Cardiac septum (tissue), 1 donor: ENCODE data around the gene RNF41. TPM values are rescaled to one million over a fixed set of nuclear protein-coding genes. Genes with fewer than 3 reads are reported as not detected.
"Not testable (repeated sequence)": the region's sequence is repeated elsewhere in the genome, so short reads cannot be mapped to it uniquely, and the experiment has no call there.

Source experiments
- DNase-seq: peaks from one replicate; pipeline ENCODE4 v3.0.0-alpha.2; 2020; ENCODE audit warnings: low spot score
- intact Hi-C: fragments of 100-400 bp; cut with DNase I; formaldehyde crosslinking; loops from one replicate; pipeline ENCODE4 v1.14.0; 2022
- long read RNA-seq: library from polyadenylated mRNA; unstranded; transcript quantifications from one replicate; pipeline ENCODE4 v2.0.0, GENCODE V29; 2021
- total RNA-seq: library from RNA; stranded (reverse); fragmentation: NEBNext Ultra II Directional; extraction: Animal tissue kit (Norgen Biotek cat#: 25700); gene quantifications from one replicate; pipeline ENCODE4 v1.2.1, GENCODE V29; 2021
- donor health status: DM: no; HTN: no; CAD: no.

The RNF41 gene
- 40.7 TPM for total RNA-seq
- long read RNA-seq, full-length matches to known transcripts, result 39 of 53 reads
- long read RNA-seq, partial matches to known transcripts, result 2 of 53 reads
- long read RNA-seq, other reads (novel, unspliced or antisense), result 12 of 53 reads

DNA sequence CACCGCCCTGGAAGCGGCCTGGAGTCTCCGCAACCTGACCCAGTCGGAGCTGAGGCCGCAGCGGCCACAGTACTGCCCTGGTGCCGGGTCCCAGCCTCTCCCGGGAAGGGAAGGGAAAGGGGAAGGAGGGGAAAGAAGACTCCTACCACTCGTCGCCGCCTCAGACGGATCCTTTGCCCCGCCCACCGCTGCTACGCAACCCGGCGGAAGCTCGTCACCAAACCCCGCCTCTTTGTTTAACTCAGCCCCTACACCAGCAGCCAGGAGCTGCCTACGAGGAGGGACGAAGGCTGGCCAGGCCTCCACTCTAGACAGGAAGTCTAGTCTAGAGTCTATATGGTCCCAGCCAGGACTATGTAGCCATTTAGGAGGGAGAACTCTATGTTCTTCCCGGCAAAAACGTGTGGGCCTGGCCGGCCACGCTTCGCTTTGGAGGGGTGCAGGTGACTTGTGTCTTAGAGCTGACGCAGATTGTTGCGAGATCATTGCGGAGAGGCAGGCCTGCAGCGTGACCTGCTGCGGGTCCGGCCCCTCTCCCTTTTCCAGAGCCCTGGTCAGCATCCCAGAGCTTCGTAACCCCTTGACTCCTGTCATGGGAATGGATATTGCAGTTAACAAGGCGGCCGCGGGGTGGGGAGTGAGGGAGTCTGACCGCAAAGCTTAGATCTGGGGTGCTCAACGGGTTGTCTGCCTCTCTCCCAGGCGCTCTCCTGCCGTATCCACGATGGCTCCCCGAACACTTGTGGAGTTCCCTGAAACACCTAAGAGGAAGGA, at the start of gene RNF41:
Gene RNF41 (minus strand): TSS at position 166 of the 774 bp plus-strand sequence. CDS start 7,875 bp downstream, outside the sequence.
- intact Hi-C loops, result loop anchor here (2.0 to 5.0 kb wide), 2 partner anchors 35 to 45 kb away; partner anchors contain the start of genes ANKRD52 and COQ10A

DNA sequence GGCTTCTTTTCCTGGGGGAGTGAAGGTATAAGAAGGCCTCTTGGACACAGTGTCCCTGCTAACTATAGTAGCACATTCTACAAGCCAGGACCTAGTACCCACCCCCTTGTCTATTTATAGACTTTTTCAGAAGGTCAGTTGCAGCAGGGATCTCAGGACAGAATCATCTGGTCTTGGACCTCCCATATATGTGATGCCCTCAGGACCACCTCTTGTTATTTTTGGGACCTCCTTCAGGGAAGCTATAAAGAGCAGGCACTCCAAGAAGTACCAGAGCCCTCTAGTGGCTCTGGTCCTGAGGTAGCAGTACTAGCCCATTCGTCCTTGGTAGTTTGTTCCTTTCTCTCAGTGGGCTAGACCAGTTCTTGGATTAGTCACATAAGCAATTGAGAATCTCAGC, 49.3 kb upstream of the RNF41 start:
- intact Hi-C loops, result no loop called here
- DNase-seq, result no peak

More for the DNA sequence above, at the start of gene RNF41:
- DNase-seq, result peak; percentile 99

DNA sequence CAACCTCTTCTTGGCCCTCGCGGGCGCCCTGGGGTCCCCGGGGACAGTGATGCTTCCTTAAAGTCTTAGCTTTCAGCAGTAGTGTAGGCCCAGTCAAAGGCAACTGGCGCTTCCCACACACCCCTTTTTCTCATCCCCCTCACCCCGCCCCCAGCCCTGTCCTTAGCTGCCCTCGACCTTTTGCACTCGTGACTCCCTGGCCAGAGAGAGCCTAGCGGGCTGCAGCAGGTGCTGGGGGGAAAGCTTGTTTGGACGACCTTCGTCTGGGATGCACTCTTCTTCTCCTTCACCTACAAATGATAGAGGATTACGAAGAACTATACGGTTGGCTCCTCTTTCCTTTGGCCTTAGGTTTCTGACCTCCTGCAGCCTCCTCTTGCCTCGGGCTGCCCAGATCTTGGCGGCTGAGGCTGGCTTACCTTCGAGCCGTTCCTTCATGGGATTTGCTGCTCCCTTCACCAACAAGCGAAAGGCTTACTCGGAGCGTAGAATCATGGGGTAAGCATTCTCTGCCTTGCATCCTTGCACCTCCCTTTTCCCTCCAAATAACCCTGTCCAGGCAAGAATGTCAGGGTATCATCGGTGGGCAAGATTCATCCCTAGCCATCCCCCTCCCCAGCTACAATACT, 45.8 kb upstream of the RNF41 start:
- DNase-seq, result peak; percentile 80
- intact Hi-C loops, result loop anchor here (2.0 kb wide), 2 partner anchors 33 to 45 kb away; partner anchors contain the start of gene CS

GRCh38 chr12:56266693-56267442, 45.1 kb upstream of the RNF41 start, which contains the start of gene COQ10A:
TSS of gene COQ10A (plus strand) at chr12:56266942. CDS start at chr12:56267119, 177 bp downstream.
- DNase-seq, result peak; percentile 95
- intact Hi-C loops, result loop anchor here (2.0 kb wide), 2 partner anchors 34 to 44 kb away; partner anchors contain the start of gene CS

DNA sequence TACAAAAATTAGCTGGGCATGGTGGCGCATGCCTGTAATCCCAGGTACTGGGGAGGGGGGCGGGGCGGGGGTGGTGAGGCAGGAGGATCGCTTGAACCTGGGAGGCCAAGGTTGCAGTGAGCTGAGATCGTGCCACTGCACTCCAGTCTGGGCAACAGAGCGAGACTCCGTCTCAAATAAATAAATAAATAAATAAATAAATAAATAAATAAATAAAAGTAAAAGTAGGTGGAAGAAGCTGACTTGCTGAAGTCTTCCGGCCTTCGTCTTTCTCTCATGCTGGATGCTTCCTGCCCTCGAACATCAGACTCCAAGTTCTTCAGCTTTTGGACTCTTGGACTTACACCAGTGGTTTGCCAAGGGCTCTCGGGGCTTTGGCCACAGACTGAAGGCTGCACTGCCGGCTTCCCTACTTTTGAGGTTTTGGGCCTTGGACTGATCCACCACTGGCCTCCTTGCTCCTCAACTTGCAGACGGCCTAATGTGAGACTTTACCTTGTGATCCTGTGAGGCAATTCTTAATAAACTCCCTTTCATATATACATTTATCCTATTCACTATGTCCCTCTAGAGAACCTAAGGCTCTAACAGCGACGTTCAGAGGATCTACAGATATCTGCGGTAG, 44.5 kb upstream of the RNF41 start:
- intact Hi-C loops, result loop anchor here (2.0 kb wide), 2 partner anchors 35 to 43 kb away; partner anchors contain the start of gene CS
- not testable (repeated sequence) for DNase-seq

DNA sequence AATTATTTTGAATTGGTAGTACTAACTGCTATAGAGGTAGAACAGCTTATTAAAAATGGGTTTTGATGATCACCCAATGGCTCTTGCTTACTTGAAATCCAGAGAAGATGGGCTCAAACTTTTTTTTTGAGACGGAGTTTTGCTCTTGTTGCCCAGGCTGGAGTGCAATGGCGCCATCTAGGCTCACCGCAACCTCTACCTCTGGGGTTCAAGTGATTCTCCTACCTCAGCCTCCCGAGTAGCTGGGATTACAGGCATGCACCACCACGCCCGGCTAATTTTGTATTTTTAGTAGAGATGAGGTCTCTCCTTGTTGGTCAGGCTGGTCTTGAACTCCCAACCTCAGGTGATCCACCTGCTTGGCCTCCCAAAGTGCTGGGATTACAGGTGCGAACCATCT, 41.2 kb upstream of the RNF41 start:
- intact Hi-C loops, DNase-seq: not testable (repeated sequence)

DNA sequence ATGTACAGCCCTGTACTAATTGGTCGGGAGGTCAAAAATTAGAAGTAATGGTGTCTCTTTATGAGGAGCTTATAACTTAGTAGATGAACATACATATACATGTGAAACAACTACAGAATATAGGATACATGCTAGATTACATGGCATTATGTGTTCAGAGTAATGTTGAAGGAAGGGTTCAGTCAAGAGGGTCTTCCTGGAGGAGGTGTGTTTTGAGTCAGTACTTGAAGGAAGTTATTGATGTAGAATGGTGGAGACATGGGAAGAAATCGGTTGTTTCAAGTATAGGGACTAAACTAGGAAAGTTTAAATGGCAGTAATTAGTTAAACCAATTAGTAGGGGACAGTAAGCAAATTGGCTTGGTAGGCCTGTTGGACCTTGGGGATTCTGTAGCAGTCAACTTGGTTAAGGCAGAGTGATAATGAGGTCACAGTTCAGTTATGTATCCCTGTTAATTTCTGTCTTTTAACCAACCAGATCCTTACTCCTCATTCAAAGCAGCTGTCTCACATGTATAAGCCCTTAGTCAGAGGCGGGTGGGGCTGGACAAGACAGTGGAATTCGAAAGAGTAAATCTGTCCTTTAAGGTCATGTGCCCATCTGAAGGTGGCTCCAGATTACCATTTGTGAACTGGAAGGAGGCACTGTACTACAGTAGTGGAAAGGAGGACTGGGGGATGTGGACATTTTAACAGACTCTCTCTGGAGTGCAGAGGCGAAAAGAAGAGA, 39.9 kb upstream of the RNF41 start:
- DNase-seq, result no peak
- intact Hi-C loops, result no loop called here

GRCh38 chr12:56260921-56261320, 39.2 kb upstream of the RNF41 start:
- no peak for DNase-seq
- intact Hi-C loops, result no loop called here

DNA sequence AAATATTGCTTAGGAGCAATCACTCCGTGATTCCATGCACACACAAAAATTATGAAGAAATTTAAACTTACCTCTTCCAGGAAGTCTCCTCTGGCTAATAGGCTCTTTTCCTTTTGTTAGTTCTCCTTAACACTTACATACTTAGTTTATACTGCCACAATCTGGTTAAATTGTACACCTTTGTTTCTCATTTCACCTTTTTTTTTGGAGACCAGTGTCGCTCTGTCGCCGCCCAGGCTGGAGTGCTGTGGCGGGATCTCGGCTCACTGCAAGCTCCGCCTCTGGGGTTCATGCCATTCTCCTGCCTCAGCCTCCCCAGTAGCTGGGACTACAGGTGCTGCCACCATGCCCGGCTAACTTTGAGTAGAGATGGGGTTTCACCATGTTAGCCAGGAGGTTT, 38.7 kb upstream of the RNF41 start:
- intact Hi-C loops, result no loop called here

DNA sequence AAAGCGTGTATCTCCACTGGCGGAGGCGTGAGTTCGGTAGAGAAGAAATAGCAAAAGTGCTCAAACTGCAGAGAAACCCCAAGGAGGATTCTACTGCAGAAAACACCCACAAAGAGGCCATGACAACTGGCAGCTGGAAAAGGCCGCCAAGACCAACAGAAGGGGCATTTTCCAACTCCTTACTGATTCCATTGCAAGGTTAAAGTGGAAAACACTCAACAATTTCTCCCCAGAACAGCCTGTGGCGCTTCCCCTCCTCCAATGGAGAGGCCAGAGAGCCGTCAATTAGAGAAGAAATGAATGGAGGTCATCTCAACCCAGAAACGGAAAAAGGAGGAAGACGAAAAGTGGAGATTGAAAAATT, 37.1 kb upstream of the RNF41 start:
- intact Hi-C loops, result loop anchor here (5.0 kb wide), 2 partner anchors 37 to 137 kb away; partner anchors contain the start of genes NABP2 and RNF41
- no peak for DNase-seq

More for the DNA sequence above, 38.7 kb upstream of the RNF41 start:
- DNase-seq, result no peak

DNA sequence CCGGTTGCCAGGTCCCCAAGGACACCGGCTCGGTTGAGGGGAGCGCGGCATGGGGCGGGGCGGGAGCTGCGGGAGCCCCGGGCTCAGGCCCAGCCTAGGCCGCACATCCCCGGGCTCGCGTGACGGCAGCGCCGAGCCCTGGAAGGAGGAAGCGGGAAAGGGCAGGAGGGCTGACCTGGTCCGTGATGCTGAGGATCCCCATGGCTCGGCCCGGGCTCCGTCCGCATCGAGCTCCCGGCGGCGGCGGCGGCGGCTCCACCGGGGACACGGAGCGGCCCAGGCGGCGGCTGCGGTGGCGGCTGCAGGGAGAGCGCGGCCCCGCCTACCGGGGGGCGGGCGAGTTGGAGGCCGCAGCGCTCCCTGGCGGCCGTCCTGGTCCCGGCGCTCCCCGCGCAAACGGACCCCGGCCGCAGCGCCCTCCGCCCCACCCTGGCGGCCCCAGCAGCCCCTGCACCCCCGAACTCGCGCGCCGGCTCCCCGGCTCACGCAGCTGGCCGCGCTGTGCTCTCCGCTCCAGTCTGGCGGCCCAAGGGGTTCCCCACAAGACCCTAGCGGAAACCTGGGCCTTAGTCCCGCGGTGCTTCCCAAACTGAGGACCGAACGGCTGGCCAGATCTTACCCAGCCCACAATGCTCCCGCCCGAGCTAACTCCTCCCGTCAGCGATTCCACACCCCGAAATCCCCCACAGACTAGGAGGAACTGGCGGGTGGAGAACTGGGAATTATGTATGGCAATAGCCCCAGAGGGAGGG, 36.5 kb upstream of the RNF41 start, which contains the start of gene ANKRD52:
Gene ANKRD52 (minus strand): TSS at position 317 of the 752 bp plus-strand sequence. CDS start 115 bp downstream, at position 202.
- intact Hi-C loops, result loop anchor here (5.0 kb wide), 2 partner anchors 36 to 136 kb away; partner anchors contain the start of genes NABP2 and RNF41
- DNase-seq, result peak; percentile 90

GRCh38 chr12:56257491-56258067, 35.9 kb upstream of the RNF41 start:
- DNase-seq, result no peak
- intact Hi-C loops, result loop anchor here (5.0 kb wide), 2 partner anchors 35 to 135 kb away; partner anchors contain the start of genes NABP2 and RNF41

DNA sequence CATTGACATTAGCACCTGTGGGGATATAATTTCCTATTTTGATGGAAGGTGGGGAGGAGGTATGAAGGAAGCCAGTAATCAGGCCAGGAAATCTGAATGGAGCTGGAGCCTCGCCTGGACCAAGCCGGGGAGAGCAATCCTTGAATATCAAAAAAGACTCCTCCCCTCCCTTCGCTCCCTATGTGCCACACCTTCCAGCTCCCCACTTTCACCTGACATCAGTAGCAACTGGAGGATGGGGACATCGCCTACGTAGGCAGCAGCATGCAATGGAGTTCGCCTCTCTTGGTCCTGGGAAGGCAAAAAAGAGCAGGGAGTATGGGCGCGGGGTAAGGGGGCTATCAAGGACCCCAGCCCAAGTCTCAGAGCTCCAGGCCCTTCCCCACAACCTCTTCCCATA, 35.3 kb upstream of the RNF41 start:
- intact Hi-C loops, result loop anchor here (5.0 kb wide), 2 partner anchors 35 to 135 kb away; partner anchors contain the start of genes NABP2 and RNF41
- DNase-seq, result no peak

DNA sequence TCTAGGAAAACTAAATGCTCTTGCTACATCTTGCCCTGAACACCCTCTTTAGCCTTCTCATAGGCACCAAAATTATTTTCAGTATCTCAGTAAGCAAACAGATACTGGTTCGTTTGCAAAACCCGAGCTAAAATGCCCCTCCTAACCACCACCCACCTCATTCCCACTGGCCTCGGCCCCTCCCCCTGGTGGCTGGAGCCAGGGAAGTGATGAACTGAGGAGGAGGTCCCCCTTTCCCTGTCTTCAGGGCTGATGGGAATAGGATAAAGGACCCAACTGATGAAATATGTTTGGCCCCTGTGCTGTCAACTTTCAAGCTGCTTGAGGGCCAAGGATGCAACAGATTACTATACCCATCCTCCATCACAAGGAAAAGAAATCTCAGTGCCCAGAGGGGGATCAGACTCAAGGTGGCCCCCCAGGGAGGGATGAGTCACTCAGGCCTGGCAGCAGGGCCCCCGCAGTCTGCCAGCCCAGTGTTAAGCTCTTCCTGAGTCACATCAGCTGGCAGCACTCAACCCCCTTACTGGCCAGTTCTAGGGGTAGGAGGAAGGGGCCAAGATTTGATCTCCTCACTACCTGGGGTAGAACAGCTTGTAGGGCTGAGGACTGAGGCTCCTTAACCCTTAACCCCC, 34.7 kb upstream of the RNF41 start:
- no peak for DNase-seq
- intact Hi-C loops, result loop anchor here (5.0 kb wide), 2 partner anchors 34 to 134 kb away; partner anchors contain the start of genes NABP2 and RNF41

- intact Hi-C loops, result loop anchor here (5.0 kb wide), 2 partner anchors 33 to 133 kb away; partner anchors contain the start of genes NABP2 and RNF41
- DNase-seq, result no peak
These were observed 33.9 kb upstream of the RNF41 start for GRCh38 chr12:56255671-56256070.

GRCh38 chr12:56253091-56253490, 31.4 kb upstream of the RNF41 start:
- intact Hi-C loops, result no loop called here
- no peak for DNase-seq
